Fibroblast of pulmonary artery (primary cell): ENCODE measurements around the gene PCBP1.

Experiments used
- DNase-seq: peaks from one replicate; pipeline ENCODE4 v3.0.0-alpha.2; 2010; ENCODE audit warnings: low read depth
- H3K4me3 ChIP-seq: replicated peaks from 2 replicates; pipeline ENCODE4 v1.5.1; 2011; ENCODE audit warnings: low read depth, mild to moderate bottlenecking, control low read depth, low read length, moderate library complexity
- CTCF ChIP-seq: IDR thresholded peaks from 2 replicates; pipeline ENCODE4 v1.5.1; 2011; ENCODE audit warnings: mild to moderate bottlenecking, control low read depth, low read length, inconsistent platforms; ENCODE audit errors: missing control alignments

Gene PCBP1

GRCh38 chr2:70087702-70088597, 673 bp downstream of the PCBP1 start:
- no peak for TF ChIP-seq CTCF
- peak overlapping the region; percentile 96 for H3K4me3 ChIP-seq
- peak; percentile 58 for DNase-seq

- H3K4me3 ChIP-seq = peak overlapping the region; percentile 96
- no peak for DNase-seq
- no peak for TF ChIP-seq CTCF
Measured at GRCh38 chr2:70088598-70089219, 1.4 kb downstream of the PCBP1 start.

DNA sequence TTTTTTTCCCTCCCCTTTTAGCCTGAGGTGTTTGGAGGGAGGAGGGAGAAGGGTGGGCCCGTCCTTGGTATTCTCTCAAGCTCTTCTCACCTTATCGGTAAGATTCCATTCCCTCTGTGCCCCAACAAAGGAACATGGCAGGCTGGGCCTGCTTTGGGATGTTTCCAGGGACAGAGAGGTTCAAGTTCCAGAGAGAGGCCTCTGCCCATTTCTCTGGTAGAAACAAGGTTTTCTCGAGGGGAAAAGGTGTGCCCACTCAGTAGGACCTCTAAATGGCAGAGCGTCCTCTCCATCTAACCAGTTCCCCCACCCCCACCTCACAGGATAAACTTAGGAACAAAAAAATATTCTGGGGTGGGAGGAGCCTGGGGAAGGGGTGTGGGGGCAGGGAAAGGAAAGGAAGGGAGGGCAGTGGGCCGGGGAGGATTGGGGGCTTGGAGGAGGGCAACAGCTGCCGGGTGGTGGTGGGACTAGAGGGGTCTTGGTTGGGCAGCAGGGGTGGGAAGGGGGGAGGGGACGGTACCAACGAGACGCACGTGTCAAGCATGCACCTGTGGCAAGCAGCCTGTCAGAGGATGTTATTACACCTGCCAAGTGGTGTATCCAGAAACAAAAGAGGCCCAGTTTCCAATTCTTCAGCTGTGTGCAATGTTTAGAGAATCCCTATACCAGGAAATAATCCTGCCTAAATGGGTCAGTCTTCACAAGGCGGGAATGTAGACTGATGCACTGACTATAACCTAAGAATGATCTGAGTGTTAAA, 2.1 kb downstream of the PCBP1 start:
- peak; percentile 27 for DNase-seq
- no peak for TF ChIP-seq CTCF
- H3K4me3 ChIP-seq = peak overlapping the region; percentile 96

GRCh38 chr2:70089983-70090525, 2.8 kb downstream of the PCBP1 start:
- DNase-seq = peak; percentile 31
- peak overlapping the region; percentile 96 for H3K4me3 ChIP-seq
- TF ChIP-seq CTCF = no peak

- TF ChIP-seq CTCF = no peak
- H3K4me3 ChIP-seq = no peak overlapping the region
Measured at GRCh38 chr2:70090706-70091334, 3.5 kb downstream of the PCBP1 start.

GRCh38 chr2:70091364-70091763, 4.1 kb downstream of the PCBP1 start:
- H3K4me3 ChIP-seq = no peak overlapping the region
- no peak for DNase-seq
- no peak for TF ChIP-seq CTCF

More at GRCh38 chr2:70090706-70091334, 3.5 kb downstream of the PCBP1 start:
- DNase-seq = no peak
